BJ (cell line): Measurements from ENCODE around the gene SP9. TPM values are rescaled to one million over a fixed set of nuclear protein-coding genes. Genes with fewer than 3 reads are reported as not detected.
A peak's percentile ranks its signal among the peaks of the same experiment; 100 is the strongest.

ENCODE experiments used
- CTCF ChIA-PET: fragments of 350-600 bp; formaldehyde crosslinking; extraction: SDS; loops from one replicate; lab custom pipeline; 2021; ENCODE audit warnings: antibody characterized with exemption, inconsistent platforms; lab: Yijun Ruan, JAX
- POLR2A ChIA-PET: fragments of 300-600 bp; sonication (Branson Sonifier 250); formaldehyde crosslinking; extraction: SDS; loops from one replicate; lab custom pipeline; 2021; ENCODE audit warnings: antibody characterized with exemption; lab: Charles Lee
- DNase-seq: peaks from one replicate; pipeline ENCODE4 v3.0.0-alpha.2; 2011; ENCODE audit warnings: low read depth
- H3K27me3 ChIP-seq: 2 replicates; pipeline ENCODE4 v1.6.0; 2011; ENCODE audit warnings: low read length; ENCODE audit not compliant: control insufficient read depth, insufficient read depth
- H3K36me3 ChIP-seq: 2 replicates; pipeline ENCODE4 v1.5.1; 2011; ENCODE audit warnings: low read length; ENCODE audit not compliant: control insufficient read depth, insufficient read depth
- H3K4me3 ChIP-seq: 2 replicates; pipeline ENCODE4 v1.5.1; 2011; ENCODE audit warnings: low read depth, mild to moderate bottlenecking, control low read depth, low read length
- CTCF ChIP-seq: IDR thresholded peaks from 2 replicates; pipeline ENCODE4 v1.5.1; 2011; ENCODE audit warnings: low read depth, mild to moderate bottlenecking, control low read depth, inconsistent platforms, low read length, moderate library complexity; ENCODE audit not compliant: insufficient read depth
- polyA plus RNA-seq: library from polyadenylated mRNA; depleted of rRNA; stranded (reverse); fragments of >200 nt; gene quantifications from 2 replicates; pipeline ENCODE4 v1.2.3, GENCODE V29; 2011

Gene SP9
- polyA plus RNA-seq, 1 experiment, result not detected

- H3K27me3 ChIP-seq, result peaks cover 64% of the 10 kb centered on the region
- DNase-seq, result no peak
- no peaks in the 10 kb centered on the region for H3K36me3 ChIP-seq
- POLR2A ChIA-PET, result no interaction called here
- TF ChIP-seq CTCF, result no peak
- CTCF ChIA-PET, result no interaction called here
- H3K4me3 ChIP-seq, result no peak overlapping the region
Observed at GRCh38 chr2:174333372-174334277, 1.1 kb upstream of the SP9 start.

- H3K36me3 ChIP-seq, result no peaks in the 10 kb centered on the region
- POLR2A ChIA-PET, result no interaction called here
- H3K27me3 ChIP-seq, result peaks cover 60% of the 10 kb centered on the region
- no peak for TF ChIP-seq CTCF
- H3K4me3 ChIP-seq, result no peak overlapping the region
- CTCF ChIA-PET, result no interaction called here
- DNase-seq, result no peak
Observed at GRCh38 chr2:174334278-174334715, 457 bp upstream of the SP9 start.

- H3K27me3 ChIP-seq, result peaks cover 67% of the 10 kb centered on the region
- H3K36me3 ChIP-seq, result no peaks in the 10 kb centered on the region
- H3K4me3 ChIP-seq, result peak overlapping the region; percentile 6; the same call in 1 of the 2 replicates
- no peak for TF ChIP-seq CTCF
- DNase-seq, result no peak
- POLR2A ChIA-PET, result no interaction called here
- CTCF ChIA-PET, result interaction anchor here (0.7 to 1.1 kb wide), 2 partner anchors 9 to 10 kb away, joined by 3 read pairs; no protein-coding TSS in a partner anchor
Observed at GRCh38 chr2:174335254-174335987, 667 bp downstream of the SP9 start.

GRCh38 chr2:174335988-174336500 is 1.3 kb downstream of the SP9 start:
- CTCF ChIA-PET, result interaction anchor here (0.9 to 1.1 kb wide), 2 partner anchors 11 to 934 kb away, joined by 3 read pairs; no protein-coding TSS in a partner anchor
- peaks cover 68% of the 10 kb centered on the region for H3K27me3 ChIP-seq
- DNase-seq, result no peak

More at GRCh38 chr2:174335988-174336500, 1.3 kb downstream of the SP9 start:
- Histone ChIP-seq H3K36me3 (no peaks in the 10 kb centered on the region), H3K4me3 (peak overlapping the region; percentile 6; the same call in 1 of the 2 replicates)
- POLR2A ChIA-PET, result no interaction called here
- TF ChIP-seq CTCF, result no peak
